H1 (cell line): ENCODE results near the gene ARMH1. TPM values are rescaled to one million over a fixed set of nuclear protein-coding genes. Genes with fewer than 3 reads are reported as not detected.

Experiments
- CTCF ChIA-PET: fragments of 300-600 bp; sonication (Branson Sonifier 250); formaldehyde crosslinking; loops from one replicate; lab custom pipeline; 2021; ENCODE audit not compliant: partially characterized antibody; lab: Charles Lee
- POLR2A ChIA-PET: fragments of 300-600 bp; sonication (Branson Sonifier 250); formaldehyde crosslinking; loops from one replicate; lab custom pipeline; 2021; ENCODE audit warnings: inconsistent platforms; ENCODE audit not compliant: partially characterized antibody; lab: Charles Lee
- DNase-seq, 2 experiments: peaks; one replicate each; pipeline versions ENCODE4 v3.0.0 to v3.0.0-alpha.2; 2010 to 2022; ENCODE audit warnings: low spot score in 2 of 2, low read depth in 1 of 2, mixed read lengths in 1 of 2
- FAIRE-seq: peaks from 2 replicates; lab custom pipeline; 2011; peaks lifted over from hg19 to GRCh38; lab: Jason Lieb, UNC
- H2AFZ ChIP-seq: 2 replicates; pipeline ENCODE4 v1.8.1; 2012; ENCODE audit warnings: low read length, inconsistent platforms
- H2AK5ac ChIP-seq: 2 replicates; pipeline ENCODE4 v1.6.1; 2013; ENCODE audit warnings: low read depth, low read length
- H2BK120ac ChIP-seq: replicated peaks from 2 replicates; pipeline ENCODE3; 2013; ENCODE audit warnings: low read depth, low read length, inconsistent platforms
- H2BK12ac ChIP-seq: 2 replicates; pipeline ENCODE4 v1.6.1; 2013; ENCODE audit warnings: low read depth, low read length
- H2BK15ac ChIP-seq: 2 replicates; pipeline ENCODE4 v1.6.1; 2013; ENCODE audit warnings: low read length
- H2BK20ac ChIP-seq: 2 replicates; pipeline ENCODE4 v1.6.1; 2013; ENCODE audit warnings: low read length
- H2BK5ac ChIP-seq: 2 replicates; pipeline ENCODE4 v1.6.1; 2013; ENCODE audit warnings: low read depth, low read length
- H3K14ac ChIP-seq: 2 replicates; pipeline ENCODE4 v1.6.1; 2013; ENCODE audit warnings: inconsistent platforms; ENCODE audit not compliant: insufficient read length
- H3K18ac ChIP-seq: 2 replicates; pipeline ENCODE4 v1.6.1; 2013; ENCODE audit warnings: low read length; ENCODE audit errors: extremely low read depth
- H3K23ac ChIP-seq: 2 replicates; pipeline ENCODE4 v1.6.1; 2013; ENCODE audit warnings: inconsistent platforms; ENCODE audit not compliant: insufficient read length
- H3K23me2 ChIP-seq: 2 replicates; pipeline ENCODE4 v1.6.1; 2013; ENCODE audit warnings: low read depth, low read length
- H3K27ac ChIP-seq: 2 replicates; pipeline ENCODE4 v1.6.1; 2011; ENCODE audit warnings: low read depth, low read length, inconsistent platforms
- H3K27me3 ChIP-seq, 4 experiments: replicated peaks in 1 of 4; 1 replicate in 1 of 4; 2 replicates in 3 of 4; pipeline versions ENCODE4 v1.6.1 to v1.8.1; 2011 to 2013; ENCODE audit warnings: low read length in 3 of 4, mild to moderate bottlenecking in 3 of 4, inconsistent platforms in 2 of 4, mixed read lengths in 2 of 4, moderate library complexity in 1 of 4; ENCODE audit not compliant: control insufficient read depth in 3 of 4, insufficient read depth in 3 of 4; ENCODE audit errors: extremely low read depth in 1 of 4
- H3K36me3 ChIP-seq, 4 experiments: 2 replicates each; pipeline versions ENCODE4 v1.6.1 to v1.8.1; 2011 to 2013; ENCODE audit warnings: mild to moderate bottlenecking in 4 of 4, low read length in 3 of 4, moderate library complexity in 2 of 4, control low read depth in 1 of 4, inconsistent platforms in 1 of 4; ENCODE audit not compliant: insufficient read depth in 4 of 4, control insufficient read depth in 2 of 4
- H3K4ac ChIP-seq: replicated peaks from 2 replicates; pipeline ENCODE3; 2013; ENCODE audit warnings: low read length, low read depth, mixed read lengths, inconsistent platforms; ENCODE audit not compliant: insufficient read length
- H3K4me1 ChIP-seq, 4 experiments: replicated peaks in 1 of 4; 1 replicate in 1 of 4; 2 replicates in 3 of 4; pipeline versions ENCODE4 v1.6.1 to v1.8.1; 2011 to 2013; ENCODE audit warnings: low read length in 3 of 4, inconsistent platforms in 2 of 4, mixed read lengths in 1 of 4; ENCODE audit not compliant: insufficient read depth in 4 of 4, control insufficient read depth in 3 of 4
- H3K4me2 ChIP-seq, 2 experiments: 2 replicates each; pipeline versions ENCODE4 v1.6.1 to v1.8.1; 2011 to 2013; ENCODE audit warnings: low read depth in 2 of 2, low read length in 2 of 2, control low read depth in 1 of 2, inconsistent platforms in 1 of 2, mild to moderate bottlenecking in 1 of 2; ENCODE audit not compliant: insufficient read depth in 1 of 2
- H3K4me3 ChIP-seq, 4 experiments: fragments of 200-600, 300-600 bp in 1 of 4; sonication (generic), shearing (Covaris generic), sonication (Bioruptor Twin) in 1 of 4; 2 replicates each; pipeline versions ENCODE4 v1.5.1 to v1.8.1; 2011 to 2016; ENCODE audit warnings: low read length in 4 of 4, low read depth in 3 of 4, control low read depth in 2 of 4, inconsistent platforms in 2 of 4, mild to moderate bottlenecking in 2 of 4, mixed read lengths in 1 of 4, moderate library complexity in 1 of 4; ENCODE audit not compliant: insufficient read depth in 2 of 4; ENCODE audit errors: extremely low read depth in 1 of 4
- H3K56ac ChIP-seq: replicated peaks from 2 replicates; pipeline ENCODE3; 2013; ENCODE audit warnings: low read depth, mild to moderate bottlenecking, mixed read lengths, low read length, inconsistent platforms; ENCODE audit not compliant: insufficient read length
- H3K79me1 ChIP-seq: 2 replicates; pipeline ENCODE4 v1.6.1; 2013; ENCODE audit warnings: low read depth, low read length, control low read depth
- H3K79me2 ChIP-seq, 2 experiments: 2 replicates each; pipeline versions ENCODE4 v1.6.1 to v1.8.1; 2012 to 2013; ENCODE audit warnings: low read length in 2 of 2, mild to moderate bottlenecking in 2 of 2, inconsistent platforms in 1 of 2; ENCODE audit not compliant: insufficient read depth in 2 of 2, control insufficient read depth in 1 of 2
- H3K9ac ChIP-seq, 4 experiments: replicated peaks in 1 of 4; 1 replicate in 1 of 4; 2 replicates in 3 of 4; pipeline versions ENCODE4 v1.6.1 to v1.8.1; 2011 to 2013; ENCODE audit warnings: low read depth in 3 of 4, low read length in 3 of 4, control low read depth in 2 of 4, mild to moderate bottlenecking in 2 of 4, moderate library complexity in 2 of 4, inconsistent platforms in 1 of 4; ENCODE audit errors: extremely low read depth in 1 of 4
- H3K9me3 ChIP-seq, 2 experiments: 2 replicates each; pipeline versions ENCODE4 v1.6.1 to v1.8.1; 2012 to 2013; ENCODE audit warnings: mild to moderate bottlenecking in 2 of 2, moderate library complexity in 2 of 2, control low read depth in 1 of 2, inconsistent platforms in 1 of 2, low read depth in 1 of 2, low read length in 1 of 2, mixed read lengths in 1 of 2; ENCODE audit not compliant: insufficient read depth in 2 of 2
- H4K20me1 ChIP-seq, 2 experiments: replicated peaks in 1 of 2; 2 replicates each; pipeline versions ENCODE3 to v1.8.1; 2011 to 2013; ENCODE audit warnings: inconsistent platforms in 2 of 2, low read length in 2 of 2, mild to moderate bottlenecking in 1 of 2; ENCODE audit not compliant: insufficient read depth in 2 of 2, control insufficient read depth in 1 of 2
- H4K5ac ChIP-seq: 2 replicates; pipeline ENCODE4 v1.6.1; 2013; ENCODE audit warnings: low read length, low read depth, mixed read lengths, inconsistent platforms; ENCODE audit not compliant: insufficient read length
- H4K8ac ChIP-seq: 2 replicates; pipeline ENCODE4 v1.8.0; 2013; ENCODE audit warnings: mild to moderate bottlenecking, moderate library complexity, low read length, inconsistent platforms; ENCODE audit not compliant: insufficient read depth; ENCODE audit errors: extremely low read depth
- H4K91ac ChIP-seq: replicated peaks from 2 replicates; pipeline ENCODE3; 2013; ENCODE audit warnings: low read length, mixed read lengths, inconsistent platforms; ENCODE audit not compliant: insufficient read length
- CREB1 ChIP-seq: IDR thresholded peaks from 2 replicates; pipeline ENCODE4 v1.6.1; 2012; ENCODE audit warnings: inconsistent platforms
- FOSL1 ChIP-seq: IDR thresholded peaks from 2 replicates; pipeline ENCODE4 v1.6.1; 2011; ENCODE audit warnings: mild to moderate bottlenecking, low read depth, low read length, moderate library complexity; ENCODE audit not compliant: insufficient read depth
- KDM1A ChIP-seq: fragments of 200-600, 300-600 bp; sonication (generic); IDR thresholded peaks from 2 replicates; pipeline ENCODE4 v1.7.1; 2016; ENCODE audit warnings: mild to moderate bottlenecking, low read length, borderline replicate concordance
- PHF8 ChIP-seq: fragments of 200-600 bp; sonication (generic); conservative IDR thresholded peaks from 2 replicates; pipeline ENCODE4 v1.7.1; 2012; ENCODE audit warnings: low read depth, mild to moderate bottlenecking, inconsistent platforms, low read length, moderate library complexity
- POLR2A ChIP-seq, 2 experiments: IDR thresholded peaks; 1 replicate in 1 of 2; 2 replicates in 1 of 2; pipeline ENCODE4 v1.6.1; 2011; ENCODE audit warnings: low read depth in 2 of 2, low read length in 2 of 2, mild to moderate bottlenecking in 2 of 2; ENCODE audit errors: control extremely low read depth in 1 of 2
- RFX5 ChIP-seq: IDR thresholded peaks from 2 replicates; pipeline ENCODE4 v1.6.1; 2011; ENCODE audit warnings: low read depth, low read length, improper control_type of control experiment, borderline replicate concordance
- RXRA ChIP-seq: IDR thresholded peaks from 2 replicates; pipeline ENCODE4 v1.6.1; 2011; ENCODE audit warnings: low read depth, mild to moderate bottlenecking, low read length, moderate library complexity; ENCODE audit not compliant: insufficient read depth
- SAP30 ChIP-seq: fragments of 300-600 bp; sonication (generic); IDR thresholded peaks from 2 replicates; pipeline ENCODE4 v1.7.1; 2012; ENCODE audit warnings: low read length, moderate library complexity, mild to moderate bottlenecking, inconsistent platforms; ENCODE audit not compliant: insufficient read depth, insufficient replicate concordance
- SIN3A ChIP-seq, 2 experiments: IDR thresholded peaks in 1 of 2; conservative IDR thresholded peaks in 1 of 2; 2 replicates each; pipeline ENCODE4 v1.6.1; 2011 to 2012; ENCODE audit warnings: low read length in 2 of 2, improper control_type of control experiment in 1 of 2, low read depth in 1 of 2, mild to moderate bottlenecking in 1 of 2
- SIRT6 ChIP-seq: IDR thresholded peaks from one replicate; pipeline ENCODE4 v1.7.1; 2012; ENCODE audit warnings: low read length, inconsistent platforms
- SIX5 ChIP-seq: IDR thresholded peaks from 2 replicates; pipeline ENCODE4 v1.6.1; 2011; ENCODE audit warnings: mild to moderate bottlenecking, low read depth, low read length
- SRF ChIP-seq: IDR thresholded peaks from 2 replicates; pipeline ENCODE4 v1.6.1; 2011; ENCODE audit warnings: mild to moderate bottlenecking, low read depth, low read length, moderate library complexity
- SUZ12 ChIP-seq: fragments of 200-600 bp; sonication (generic); IDR thresholded peaks from 2 replicates; pipeline ENCODE4 v1.6.1; 2012; ENCODE audit warnings: mild to moderate bottlenecking, inconsistent platforms, low read length, moderate library complexity, mixed read lengths
- WGBS, 2 experiments: shearing (Covaris generic) in 1 of 2; methylation state at CpG; one replicate each; pipeline versions ENCODE4 v1.1.6 to v1.1.7; 2013 to 2015; ENCODE audit warnings: low lambda C conversion rate in 2 of 2, mixed read lengths in 2 of 2, inconsistent platforms in 1 of 2, low coverage in 1 of 2, missing lambda C conversion rate in 1 of 2; ENCODE audit not compliant: insufficient replicate concordance in 2 of 2, insufficient coverage in 1 of 2, insufficient read length in 1 of 2; ENCODE audit errors: extremely low coverage in 1 of 2, missing lambda C conversion rate in 1 of 2; 5-methylcytosine and 5-hydroxymethylcytosine counted together
- polyA plus RNA-seq, 7 experiments: library from polyadenylated mRNA; depleted of rRNA in 3 of 7; stranded (reverse) in 5 of 7; unstranded in 2 of 7; fragments of >200 nt in 5 of 7; fragments of 200-250 nt in 2 of 7; gene quantifications; 1 replicate in 5 of 7; 2 replicates in 1 of 7; 4 replicates in 1 of 7; pipeline versions ENCODE4 v1.2.1 to v1.2.3, GENCODE V29; 2011 to 2013; ENCODE audit warnings: missing spikeins in 2 of 7, mixed read lengths in 2 of 7
- total RNA-seq: library from RNA; stranded (reverse); fragmentation: NEBNext Ultra II Directional; extraction: Animal tissue kit (Norgen Biotek cat#: 25700); gene quantifications from 2 replicates; pipeline ENCODE4 v1.2.1, GENCODE V29; 2021

Gene ARMH1
- total and polyA plus RNA-seq, 2 of the 8 experiments (the other 6 are each of a cell fraction or from before 2014, with no cell fraction given), result 0.82 to 0.85 TPM

DNA sequence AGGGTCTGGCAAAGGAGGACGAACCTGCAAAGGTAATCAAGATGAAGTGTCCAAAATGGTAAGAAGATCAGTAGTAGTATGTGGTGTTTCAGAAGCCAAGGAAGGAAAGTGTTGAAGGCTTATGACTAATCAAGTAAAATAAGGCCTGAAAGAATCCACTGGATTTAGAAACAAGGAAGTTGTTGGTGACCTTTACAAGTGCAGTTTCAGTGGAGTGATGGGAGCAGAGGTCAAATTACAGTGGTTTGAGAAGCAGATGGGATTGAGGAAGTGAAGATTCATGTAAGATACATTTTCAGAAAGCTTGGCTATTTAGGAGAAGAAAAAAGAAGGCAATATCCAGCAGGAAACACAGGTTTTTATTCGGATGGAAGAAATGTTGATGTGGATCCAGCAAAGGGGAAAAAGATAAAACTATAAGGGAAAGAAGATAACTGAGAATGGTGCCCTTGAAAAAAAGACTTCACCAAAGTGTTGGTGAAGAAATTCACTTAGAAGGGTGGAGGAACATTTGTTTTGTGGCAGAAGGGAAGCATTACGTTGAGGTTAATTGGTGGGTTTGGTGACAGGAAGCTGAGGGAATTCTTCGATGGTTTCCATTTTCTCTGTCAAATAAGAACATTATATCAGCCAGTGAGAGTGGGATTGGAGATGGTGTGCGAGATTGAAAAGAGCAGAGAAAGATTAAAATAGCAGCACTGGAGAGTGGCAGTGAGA lies 2.1 kb downstream of the ARMH1 start:
- H3K79me1 ChIP-seq, result no peaks in the 10 kb centered on the region
- DNase-seq (no peak), FAIRE-seq (no peak)
- peaks cover 11% of the 10 kb centered on the region for H3K23me2 ChIP-seq
- H3K4me1 ChIP-seq, result peaks cover 4 to 14% (median 8%) of the 10 kb centered on the region in 4 experiments; a peak in 6 of 7 replicates
- peak overlapping the region; percentile 32; the same call in 1 of the 2 replicates for H2AK5ac ChIP-seq
- no peak overlapping the region for H3K56ac ChIP-seq
- no peak overlapping the region for H2BK120ac ChIP-seq
- 0 out of 2 replicates have a peak overlapping the region, but pooled peaks have one; percentile 39 for H2BK12ac ChIP-seq
- H4K91ac ChIP-seq, result no peak overlapping the region
- H3K4me3 ChIP-seq, result no peak overlapping the region
- H3K18ac ChIP-seq, result no peak overlapping the region
- no peaks in the 10 kb centered on the region; a peak in 2 of 8 replicates for H3K36me3 ChIP-seq
- ChIA-PET POLR2A (interaction anchor here (0.7 to 2.0 kb wide), 2 partner anchors 45 to 304 kb away, joined by 4 to 10 read pairs; no protein-coding TSS in a partner anchor), CTCF (interaction anchor here (0.5 to 3.5 kb wide), 11 partner anchors 9 to 318 kb away, joined by 3 to 20 read pairs (median 3); no protein-coding TSS in a partner anchor)
- H3K14ac ChIP-seq, result no peak overlapping the region
- H4K5ac ChIP-seq, result no peak overlapping the region
- H3K27ac ChIP-seq, result no peak overlapping the region
- H3K9ac ChIP-seq, result no peak overlapping the region
- no peak overlapping the region for H2BK20ac ChIP-seq
- no peaks in the 10 kb centered on the region for H3K9me3 ChIP-seq
- no peak overlapping the region for H2AFZ ChIP-seq
- no peak overlapping the region for H3K4me2 ChIP-seq
- H3K27me3 ChIP-seq, result no peaks in the 10 kb centered on the region; a peak in 1 of 7 replicates
- no peaks in the 10 kb centered on the region for H4K20me1 ChIP-seq
- H4K8ac ChIP-seq, result no peak overlapping the region
- H3K4ac ChIP-seq, result no peak overlapping the region
- no peak overlapping the region for H2BK15ac ChIP-seq
- H2BK5ac ChIP-seq, result no peak overlapping the region
- 90% methylated on average over 5 of the region's 5 CpGs; no CpG with 5 or more reads in 1 of the 2 experiments for WGBS, 2 experiments
- no peak overlapping the region for H3K23ac ChIP-seq
- no peaks in the 10 kb centered on the region for H3K79me2 ChIP-seq
- TF ChIP-seq CREB1 (no peak), RXRA (no peak), SIN3A (conservative IDR thresholded peaks at IDR 0.05 in 1 of 2, IDR thresholded peaks at IDR 0.05 in 1 of 2; ENCODE audit: low read depth in 1 of 2, low read length in 2 of 2) (no peak), SRF (no peak), KDM1A (no peak), SIRT6 (no peak), RFX5 (no peak), SIX5 (no peak), FOSL1 (no peak), POLR2A (IDR thresholded peaks at IDR 0.05; ENCODE audit: control extremely low read depth in 1 of 2, low read depth in 2 of 2, low read length in 2 of 2) (no peak), PHF8 (no peak), SUZ12 (no peak), SAP30 (no peak)
